NAMALWA (cell line): ENCODE results near the gene TAS2R30.
A peak's percentile ranks its signal among the peaks of the same experiment; 100 is the strongest.

Experiments
- DNase-seq: peaks from one replicate; pipeline ENCODE4 v3.0.0-alpha.2; 2015; ENCODE audit warnings: low spot score

The TAS2R30 gene, protein sequence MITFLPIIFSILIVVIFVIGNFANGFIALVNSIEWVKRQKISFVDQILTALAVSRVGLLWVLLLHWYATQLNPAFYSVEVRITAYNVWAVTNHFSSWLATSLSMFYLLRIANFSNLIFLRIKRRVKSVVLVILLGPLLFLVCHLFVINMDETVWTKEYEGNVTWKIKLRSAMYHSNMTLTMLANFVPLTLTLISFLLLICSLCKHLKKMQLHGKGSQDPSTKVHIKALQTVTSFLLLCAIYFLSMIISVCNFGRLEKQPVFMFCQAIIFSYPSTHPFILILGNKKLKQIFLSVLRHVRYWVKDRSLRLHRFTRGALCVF

DNA sequence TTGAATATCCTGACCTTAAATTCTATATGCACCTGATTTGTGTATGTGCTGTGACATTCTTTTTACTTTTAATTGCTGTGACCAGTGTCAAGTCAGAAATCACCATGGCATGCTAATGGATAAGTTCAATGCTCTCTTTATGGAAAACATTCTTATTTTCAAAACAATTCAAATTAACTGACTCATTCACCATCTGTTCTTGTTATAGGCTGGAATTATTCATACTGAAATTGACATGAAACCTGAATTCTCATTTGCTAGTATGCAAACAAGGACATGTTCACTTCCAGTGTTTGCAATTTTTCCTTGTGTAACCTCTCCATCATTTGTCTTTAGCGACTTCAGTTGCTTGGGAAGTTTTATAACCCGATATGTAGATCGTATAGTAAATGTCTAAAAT lies at the start of gene TAS2R30:
TSS of gene TAS2R30 (minus strand) at position 340 of the 400 bp plus-strand sequence. CDS start 400 bp downstream, outside the sequence.
- DNase-seq, result no peak

DNA sequence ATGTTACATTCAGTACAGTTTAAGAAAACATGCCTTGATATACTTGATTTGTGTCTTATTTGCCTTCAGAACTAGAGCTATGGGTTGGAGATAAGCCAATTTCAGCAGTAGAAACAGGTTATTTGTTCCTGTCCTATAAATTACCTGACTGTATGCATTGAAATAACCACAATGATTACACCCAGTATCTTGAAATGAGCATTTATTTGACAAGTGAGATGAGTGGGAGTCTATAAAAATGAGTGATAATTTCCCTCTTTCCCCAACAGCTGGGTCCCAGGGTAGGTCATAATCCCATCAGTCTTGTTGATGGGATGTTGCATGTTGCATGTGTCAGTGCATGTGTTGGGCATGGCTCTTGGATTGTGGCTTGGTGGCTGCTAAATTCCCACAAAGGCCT lies 48.6 kb upstream of the TAS2R30 start:
- DNase-seq, result no peak

DNA sequence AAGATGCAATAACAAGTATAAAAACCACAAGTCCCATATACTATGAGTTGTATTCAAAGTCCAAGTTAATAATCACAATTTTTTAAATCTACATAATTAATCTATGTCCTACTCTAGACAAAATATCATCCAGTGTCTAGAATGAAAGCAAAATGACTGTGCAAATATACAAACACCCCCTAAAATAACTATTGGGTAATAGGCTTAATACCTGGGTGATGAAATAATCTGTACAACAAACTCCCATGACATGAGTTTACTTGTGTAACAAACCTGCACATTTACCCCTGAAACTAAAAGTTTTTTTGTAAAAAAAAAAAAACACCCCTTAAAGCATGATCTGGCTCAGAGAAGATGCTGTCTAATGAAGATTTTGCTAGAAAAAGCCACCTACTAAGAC lies 48.1 kb upstream of the TAS2R30 start:
- DNase-seq, result no peak

DNA sequence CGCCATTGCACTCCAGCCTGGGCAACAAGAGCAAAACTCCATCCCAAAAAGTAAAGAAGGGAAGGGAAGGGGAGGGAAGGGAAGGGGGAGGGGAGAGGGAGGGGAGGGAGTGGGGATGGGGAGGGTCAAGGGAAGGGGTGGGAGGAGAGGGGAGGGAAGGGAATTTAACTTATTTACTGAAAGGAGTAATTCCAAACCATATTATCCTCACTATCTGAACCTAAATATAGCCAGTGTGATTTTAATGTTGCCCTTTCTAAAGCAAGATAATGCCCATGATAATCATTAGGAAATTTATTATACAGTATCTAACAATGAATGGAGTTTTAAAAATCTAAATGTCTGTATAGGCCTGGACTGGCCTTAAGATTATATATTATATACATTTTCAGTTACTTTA lies 43.8 kb upstream of the TAS2R30 start:
- DNase-seq, result no peak

DNA sequence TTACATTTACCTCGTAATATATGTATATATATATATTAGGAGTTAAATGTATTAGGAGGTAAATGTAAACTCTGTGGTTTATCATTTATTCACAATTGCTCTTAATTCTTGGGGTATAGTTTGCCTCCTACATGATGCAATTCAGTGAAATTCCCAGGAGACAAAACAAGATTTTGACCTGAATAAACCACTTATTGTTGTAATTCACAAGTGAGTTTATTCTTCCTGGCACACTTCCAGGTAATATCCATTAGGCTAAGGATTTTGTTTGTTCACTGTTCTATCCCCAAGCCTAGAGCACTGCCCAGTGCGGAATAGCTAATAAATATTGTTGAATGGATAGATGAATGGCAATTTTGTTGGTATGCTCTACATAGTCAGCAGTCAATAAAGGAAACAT lies 39.6 kb upstream of the TAS2R30 start:
- no peak for DNase-seq

DNA sequence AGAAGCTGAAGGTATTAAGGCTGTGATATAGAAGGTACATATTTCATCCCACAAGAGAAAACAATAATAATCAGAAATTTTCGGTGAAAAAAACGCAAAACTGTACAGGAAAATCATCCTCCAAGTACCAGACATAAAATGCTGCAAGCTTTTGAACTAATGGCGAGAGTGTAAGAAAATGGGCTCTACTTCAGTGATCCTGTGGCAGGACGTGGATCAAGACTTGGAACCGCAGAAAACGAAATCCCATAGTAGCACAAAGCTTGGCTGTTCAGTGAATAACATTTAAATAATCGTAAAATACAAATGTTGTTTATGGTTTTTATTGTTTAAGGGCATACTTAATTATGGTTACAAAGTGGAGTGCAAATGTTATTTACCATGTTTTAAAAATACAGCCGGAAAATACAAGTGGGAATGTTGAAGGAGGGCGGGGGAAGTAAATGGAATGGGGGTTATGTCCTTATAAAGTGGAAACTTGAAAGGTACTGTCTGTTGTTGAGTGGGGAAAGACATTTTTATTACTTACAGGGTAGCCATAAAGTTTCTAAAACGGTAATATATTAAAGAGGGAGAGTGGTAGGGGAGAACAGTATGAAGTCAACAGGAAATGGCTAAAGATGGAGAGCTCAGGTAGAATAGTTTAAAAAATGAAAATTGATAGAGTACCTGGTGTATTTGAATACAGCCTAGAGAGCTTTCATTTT lies 37.7 kb upstream of the TAS2R30 start:
- DNase-seq, result peak; percentile 12

DNA sequence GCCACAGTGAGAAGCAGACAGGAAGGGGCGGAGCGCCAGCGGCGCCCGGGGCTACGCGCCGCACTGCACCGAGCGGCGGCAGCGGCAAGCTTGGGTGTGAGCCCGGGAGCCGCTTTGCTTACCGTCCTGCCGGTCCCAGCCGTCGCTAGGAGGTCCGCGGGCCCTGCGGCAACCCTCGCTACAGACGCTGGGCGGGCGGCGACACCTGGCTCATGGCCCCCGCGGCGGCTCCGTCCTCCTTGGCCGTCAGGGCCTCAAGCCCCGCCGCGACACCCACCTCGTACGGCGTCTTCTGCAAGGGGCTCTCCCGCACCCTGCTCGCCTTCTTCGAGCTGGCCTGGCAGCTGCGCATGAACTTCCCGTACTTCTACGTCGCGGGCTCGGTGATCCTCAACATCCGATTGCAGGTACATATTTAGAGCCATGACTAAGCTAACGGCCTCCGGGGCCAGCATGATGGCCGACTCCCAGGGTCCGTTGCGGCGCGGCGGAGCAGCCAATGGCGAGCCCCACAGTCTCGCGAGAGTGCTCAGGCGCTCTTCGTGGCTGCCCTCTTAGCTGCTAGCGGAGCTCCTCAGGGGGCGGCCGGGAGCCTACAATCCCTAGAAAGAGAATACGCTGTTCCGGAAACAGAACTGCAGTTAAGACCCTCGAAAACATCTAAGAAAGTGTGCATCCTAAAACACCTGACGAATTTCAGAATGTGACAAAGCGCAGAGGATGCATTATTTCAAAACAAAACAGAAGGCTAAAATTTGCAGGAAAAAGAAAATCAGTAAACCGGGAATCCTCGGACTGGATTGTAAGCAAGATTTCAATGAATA lies 36.9 kb upstream of the TAS2R30 start, which contains the start of gene SMIM10L1:
TSS of gene SMIM10L1 (plus strand) at position 50 of the 824 bp plus-strand sequence. CDS start at position 213, 163 bp downstream.
- peak; percentile 97 for DNase-seq

DNA sequence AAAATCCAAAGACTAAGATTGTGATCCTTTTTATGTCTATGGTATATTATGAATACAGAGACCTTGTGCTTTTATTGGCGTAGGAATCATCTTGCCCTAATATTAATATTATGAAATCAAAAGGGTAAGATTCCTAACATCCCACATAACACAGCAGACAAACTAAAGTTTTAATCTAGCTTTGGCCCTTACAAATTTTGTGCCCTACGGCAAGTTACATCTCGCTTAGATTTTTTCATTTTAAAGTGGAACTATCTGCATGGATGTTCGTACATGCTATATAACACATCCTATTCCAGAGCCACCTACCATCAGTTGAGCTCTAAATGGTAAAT lies 36.3 kb upstream of the TAS2R30 start:
- DNase-seq, result no peak

DNA sequence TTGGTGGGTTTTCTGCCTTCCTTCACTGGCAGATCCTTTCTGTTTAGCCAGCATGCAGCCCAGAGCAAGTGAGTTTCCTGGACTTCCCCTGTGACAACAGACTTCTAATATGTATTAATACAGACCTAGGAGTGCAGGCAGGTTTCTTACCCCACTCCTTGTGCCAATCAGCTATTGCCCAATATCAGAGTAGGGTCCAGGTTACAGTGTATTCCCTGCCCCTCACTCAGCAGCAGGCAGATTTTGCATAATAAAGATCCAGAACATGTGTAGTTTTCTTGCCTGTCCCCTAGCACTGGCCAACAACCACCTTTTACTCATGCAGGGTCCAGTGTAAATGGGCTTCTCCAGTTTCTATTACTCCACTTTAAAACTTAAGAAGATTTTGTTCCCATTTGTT lies 31.9 kb upstream of the TAS2R30 start:
- no peak for DNase-seq

DNA sequence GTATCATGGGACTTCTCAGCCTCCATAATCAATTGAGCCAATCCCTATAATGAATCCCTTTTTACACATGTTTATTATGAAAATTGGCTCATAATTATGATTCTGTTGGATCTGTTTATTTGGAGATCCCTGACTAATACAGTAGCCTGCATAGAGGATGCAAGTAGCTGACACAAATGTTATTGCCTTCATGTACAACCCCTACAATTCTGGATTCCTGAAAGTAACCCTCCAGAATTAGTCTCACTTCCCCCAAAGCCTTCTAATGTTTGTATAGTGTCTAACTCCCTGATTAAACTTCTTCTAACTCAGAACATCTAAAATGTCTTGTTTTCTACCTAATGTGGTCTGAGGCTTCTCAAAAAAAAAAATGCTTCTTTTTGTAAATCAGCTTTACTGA lies 29.9 kb upstream of the TAS2R30 start:
- no peak for DNase-seq

DNA sequence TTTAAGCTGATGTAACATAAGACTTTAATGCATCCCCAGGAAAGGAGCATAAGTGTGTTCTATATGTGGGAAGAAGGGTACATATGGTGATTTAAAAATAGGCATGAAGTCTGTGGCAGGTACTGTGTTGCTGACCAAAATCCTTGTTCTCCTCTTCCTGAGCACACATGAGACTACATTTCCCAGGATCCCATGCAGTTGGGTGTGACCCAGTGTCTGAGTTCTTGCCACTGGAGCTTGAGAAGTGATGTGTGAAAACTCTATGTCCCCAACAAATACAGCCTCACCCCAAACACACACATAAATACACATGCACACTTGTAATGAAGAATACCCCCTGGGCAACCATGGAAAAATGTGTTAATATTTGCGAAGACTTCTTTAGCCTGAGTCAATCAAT lies 28.1 kb upstream of the TAS2R30 start:
- no peak for DNase-seq

DNA sequence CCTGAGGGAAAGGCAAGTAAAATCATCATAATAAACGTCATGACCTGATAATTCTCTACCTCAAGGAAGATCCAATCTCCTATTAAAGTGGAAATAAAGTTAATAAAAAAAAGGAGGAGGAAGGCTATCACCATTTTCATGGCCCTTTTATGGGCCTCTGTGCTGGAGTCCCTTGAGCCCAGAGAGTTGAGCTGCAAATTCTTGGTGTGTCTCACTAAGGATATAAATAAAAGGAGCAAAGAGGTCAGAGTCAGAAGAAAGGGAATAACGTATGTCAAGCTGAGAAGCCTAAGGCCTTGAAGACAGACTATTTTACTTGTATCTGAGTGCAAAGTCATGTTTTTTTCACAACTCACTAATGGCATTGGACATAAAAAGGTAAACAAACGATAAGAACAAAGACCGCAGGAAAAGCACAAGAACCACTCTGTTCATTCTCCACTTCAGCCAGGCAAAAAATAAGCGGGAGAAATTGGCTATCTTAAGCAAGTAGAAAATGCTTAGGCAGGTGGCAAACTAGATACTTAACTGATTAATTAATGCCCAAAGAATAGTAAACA lies 24.5 kb upstream of the TAS2R30 start:
- DNase-seq, result no peak

DNA sequence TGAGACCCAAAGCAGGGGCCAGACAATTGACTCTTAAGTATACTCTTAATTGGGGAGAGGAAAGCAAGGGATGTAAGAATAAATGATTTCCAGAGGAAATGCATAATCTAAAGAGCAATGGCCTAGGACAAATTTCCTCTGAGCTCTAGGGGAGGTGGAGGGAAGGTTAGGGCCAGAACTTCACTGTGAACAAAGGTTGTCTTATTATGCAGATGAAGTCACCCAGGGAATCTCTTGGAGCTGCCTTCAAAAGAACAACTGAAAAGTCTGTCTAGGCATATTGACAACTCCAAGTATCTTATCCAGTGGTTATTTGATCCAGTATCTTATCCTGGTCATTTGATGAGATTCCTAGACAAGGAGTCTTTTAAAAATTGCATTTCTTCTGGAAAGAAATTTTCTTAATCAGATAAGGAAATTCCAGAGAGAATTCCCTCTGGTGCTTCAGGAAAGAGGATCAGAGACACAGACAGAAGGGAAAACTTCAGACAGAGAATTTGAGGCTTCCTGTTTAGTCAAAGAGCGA lies 20.0 kb upstream of the TAS2R30 start:
- DNase-seq, result no peak

DNA sequence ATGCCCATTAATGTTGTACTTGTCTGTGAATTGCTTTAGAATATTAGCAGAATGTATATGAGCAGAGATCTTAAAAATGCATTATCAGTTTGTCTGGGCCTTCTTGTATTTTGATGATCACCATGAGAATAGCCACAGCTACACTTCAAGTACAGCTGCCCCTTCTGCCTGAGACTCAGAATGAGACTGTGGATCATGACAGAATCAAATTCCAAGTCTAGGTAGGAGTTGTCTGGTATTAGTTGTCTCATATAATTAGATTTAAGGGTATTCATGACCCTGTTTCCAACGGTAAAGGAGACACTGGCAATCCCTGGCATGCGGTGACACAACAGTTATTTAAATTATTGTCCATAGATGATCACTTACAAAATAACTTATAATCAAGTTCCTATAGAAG lies 18.3 kb upstream of the TAS2R30 start:
- DNase-seq, result no peak

DNA sequence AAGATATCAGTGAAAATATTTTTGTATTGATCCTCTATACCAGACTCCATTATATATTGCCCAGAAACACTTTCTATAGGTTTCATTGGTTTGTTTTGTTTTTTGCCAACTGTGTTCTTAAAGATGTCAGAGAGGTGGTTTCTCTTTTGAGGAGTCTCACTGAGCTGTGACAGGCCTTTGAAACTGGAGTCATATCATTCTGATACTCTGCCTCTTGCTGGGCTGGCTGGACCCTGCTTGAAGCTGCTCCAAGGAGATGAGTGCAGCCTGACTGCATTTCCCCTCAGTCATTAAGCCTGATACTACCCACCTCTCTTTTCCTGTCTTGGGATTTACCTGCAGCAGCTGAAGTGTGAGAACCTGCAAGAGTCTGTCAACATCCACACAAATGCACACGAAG lies 16.4 kb upstream of the TAS2R30 start:
- no peak for DNase-seq

DNA sequence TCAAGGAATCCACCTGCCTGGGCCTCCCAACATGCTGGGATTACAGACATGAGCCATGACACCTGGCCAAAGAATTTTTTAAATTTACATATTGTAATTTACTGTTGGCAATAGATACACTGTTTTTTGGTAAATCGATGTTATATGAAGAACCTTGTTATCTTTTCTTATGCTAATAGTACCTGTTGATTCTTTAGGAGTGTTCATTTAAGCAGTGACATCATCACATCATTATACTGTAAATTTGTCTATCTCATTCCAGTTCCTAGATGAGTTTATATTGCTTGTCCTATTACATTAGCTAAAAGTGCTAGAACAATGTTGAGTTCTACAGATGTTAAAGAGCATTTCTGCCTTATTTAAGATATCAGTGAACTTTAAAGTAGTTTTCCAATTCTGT lies 13.0 kb upstream of the TAS2R30 start:
- DNase-seq, result no peak

DNA sequence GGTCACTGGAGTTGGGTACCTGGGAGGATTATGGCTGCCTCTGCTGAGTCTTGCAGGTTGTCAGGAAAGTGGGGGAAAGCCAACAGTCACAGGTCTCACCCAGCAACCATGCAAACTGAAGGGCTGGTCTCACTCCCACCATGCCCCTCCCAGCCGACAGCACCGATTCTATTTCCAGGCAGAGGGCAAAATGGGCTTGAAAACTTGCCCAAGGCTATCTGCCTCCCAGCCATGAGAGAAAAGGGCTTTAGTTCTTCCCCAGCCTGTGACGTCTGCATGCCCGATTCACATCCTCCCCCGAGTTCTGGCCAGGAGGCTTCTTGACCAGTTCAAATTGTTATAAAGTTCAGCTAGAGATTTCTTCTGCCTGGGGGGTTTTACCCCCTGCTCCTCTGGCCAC lies 9.9 kb upstream of the TAS2R30 start:
- DNase-seq, result no peak

DNA sequence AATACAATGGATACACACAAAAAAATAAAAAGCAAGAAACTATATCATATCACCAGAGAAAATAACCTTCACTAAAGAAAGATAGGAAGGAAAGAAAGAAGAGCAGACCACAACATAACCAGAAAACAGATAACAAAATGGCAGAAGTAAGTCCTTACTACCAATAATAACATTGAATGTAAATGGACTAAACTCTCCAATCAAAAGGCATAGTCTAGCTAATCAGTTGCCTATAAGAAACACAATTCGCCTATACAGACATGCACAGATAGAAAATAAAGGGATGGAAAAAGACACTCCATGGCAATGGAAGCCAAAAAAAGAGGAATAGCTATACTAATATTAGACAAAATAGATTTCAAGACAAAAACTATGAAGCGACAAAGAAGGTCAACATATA lies 8.9 kb upstream of the TAS2R30 start:
- no peak for DNase-seq

DNA sequence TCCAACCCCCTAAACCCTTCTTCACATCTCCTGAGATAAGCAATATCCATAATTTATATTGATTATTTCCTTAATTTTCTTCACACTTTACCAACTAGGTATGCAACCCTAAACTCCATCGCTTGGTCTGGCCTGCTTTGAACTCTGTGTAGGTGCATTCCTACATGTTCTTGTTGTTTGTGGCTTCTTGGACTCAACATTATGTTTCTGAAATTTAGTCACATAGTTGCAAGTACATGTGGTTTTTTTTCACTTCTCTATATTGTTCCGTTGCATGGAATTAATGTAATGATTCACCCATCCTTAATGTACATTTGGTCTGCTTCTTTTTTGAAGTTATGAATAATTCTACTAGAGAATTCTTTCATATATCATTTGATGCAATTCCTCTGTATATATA lies 1.6 kb upstream of the TAS2R30 start:
- DNase-seq, result no peak

DNA sequence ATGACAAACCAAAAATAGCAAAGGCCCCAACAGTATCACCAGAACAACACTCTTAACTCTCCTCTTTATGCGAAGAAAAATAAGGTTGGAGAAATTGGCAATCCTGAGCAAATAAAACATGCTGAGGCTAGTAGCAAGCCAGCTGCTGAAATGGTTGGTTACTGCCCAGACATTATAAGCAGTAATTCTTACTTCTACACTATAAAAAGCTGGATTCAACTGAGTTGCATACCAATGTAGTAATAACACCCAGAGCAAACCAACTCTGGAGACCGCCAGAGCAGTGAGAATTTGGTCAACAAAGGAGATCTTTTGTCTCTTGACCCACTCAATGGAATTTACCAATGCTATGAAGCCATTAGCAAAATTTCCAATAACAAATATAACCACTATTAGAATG lies 628 bp downstream of the TAS2R30 start:
- DNase-seq, result no peak

DNA sequence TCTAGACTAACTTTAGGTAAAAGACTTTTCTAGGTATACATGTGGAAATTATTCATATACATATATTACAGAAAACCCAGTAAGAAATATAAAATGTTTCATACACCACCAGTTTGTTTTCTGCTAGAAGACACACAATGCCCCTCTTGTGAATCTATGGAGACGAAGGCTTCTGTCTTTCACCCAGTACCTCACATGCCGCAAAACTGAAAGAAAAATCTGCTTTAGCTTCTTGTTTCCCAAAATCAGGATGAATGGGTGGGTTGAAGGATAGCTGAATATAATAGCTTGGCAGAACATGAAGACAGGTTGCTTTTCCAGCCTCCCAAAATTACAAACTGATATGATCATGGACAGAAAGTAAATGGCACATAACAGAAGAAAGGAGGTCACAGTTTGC lies 1.3 kb downstream of the TAS2R30 start:
- DNase-seq, result no peak

DNA sequence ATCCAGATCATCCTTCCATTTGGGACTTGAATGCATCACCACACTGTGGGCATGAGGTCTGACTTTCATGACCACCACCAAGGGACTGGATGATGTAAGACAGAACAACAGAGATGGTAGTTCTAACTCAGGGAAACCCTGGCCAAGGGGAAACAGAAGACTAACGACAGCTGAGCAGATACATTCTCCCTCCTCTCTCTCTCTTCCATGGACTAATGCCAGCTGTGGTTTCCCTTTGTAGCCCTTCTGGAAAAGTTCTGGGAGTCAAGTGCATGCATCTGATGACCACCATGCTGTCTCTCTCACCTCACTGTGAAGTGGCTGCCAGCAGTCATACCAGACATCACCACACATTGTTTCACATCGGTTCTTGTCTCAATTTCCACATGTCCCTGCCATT lies 3.4 kb downstream of the TAS2R30 start:
- no peak for DNase-seq
